NB4 (cell line): ENCODE measurements around the gene TEDC2.

Experiments used
- CTCF ChIP-seq: IDR thresholded peaks from one replicate; pipeline ENCODE4 v1.5.1; 2012; ENCODE audit warnings: low read depth, low read length
- MAX ChIP-seq: IDR thresholded peaks from 2 replicates; pipeline ENCODE4 v1.6.1; 2011; ENCODE audit warnings: low read depth, low read length
- POLR2A ChIP-seq: IDR thresholded peaks from 2 replicates; pipeline ENCODE4 v1.6.1; 2011; ENCODE audit warnings: mild to moderate bottlenecking; ENCODE audit not compliant: insufficient read length; ENCODE audit errors: extremely low read depth

- TF ChIP-seq CTCF (no peak), POLR2A (no peak), MAX (no peak)
Observed at GRCh38 chr16:2493605-2494004, 33.7 kb downstream of the TEDC2 start.
